ENCODE results near the gene SNPH.

DNA sequence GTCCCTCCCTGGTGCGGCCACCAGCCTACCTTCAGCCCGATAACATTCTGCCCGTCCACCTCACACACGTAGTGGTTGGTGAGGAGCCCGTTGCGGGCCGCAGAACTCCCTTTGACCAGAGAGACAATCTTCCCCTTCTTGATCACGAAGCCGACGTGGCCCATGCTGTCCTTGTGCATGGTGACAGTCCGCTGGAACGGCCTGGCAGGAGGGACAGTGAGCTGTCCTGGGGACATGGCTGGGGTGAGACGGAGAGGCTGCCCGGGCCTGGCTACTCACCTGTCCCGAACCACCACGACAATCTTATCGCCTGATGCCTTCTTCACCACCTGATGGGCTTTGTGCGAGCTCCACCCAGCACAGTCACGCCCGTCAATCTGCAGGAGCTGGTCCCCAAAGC lies 46.2 kb downstream of the SNPH start:
- TF ChIP-seq EZH2phosphoT487 (IDR thresholded peaks at IDR 0.05; ENCODE audit: insufficient read depth, low read depth), result no peak
- TF ChIP-seq EZH2 (IDR thresholded peaks at IDR 0.05; ENCODE audit: insufficient read depth, poor library complexity, severe bottlenecking), result no peak

All from GM23248 (cell line).